ENCODE measurements around the gene FHIT.

The FHIT gene

GRCh38 chr3:60217156-60217911 lies 1033.9 kb downstream of the FHIT start:
- no peak for DNase-seq (ENCODE audit: low read depth in 2 of 2)

GRCh38 chr3:60216462-60217075 lies 1034.7 kb downstream of the FHIT start:
- DNase-seq (ENCODE audit: low read depth in 2 of 2), result no peak

GRCh38 chr3:60215946-60216345 lies 1035.3 kb downstream of the FHIT start:
- DNase-seq (ENCODE audit: low read depth in 2 of 2), result no peak

GRCh38 chr3:60207905-60208304 lies 1043.3 kb downstream of the FHIT start:
- DNase-seq (ENCODE audit: low read depth in 2 of 2), result no peak

DNA sequence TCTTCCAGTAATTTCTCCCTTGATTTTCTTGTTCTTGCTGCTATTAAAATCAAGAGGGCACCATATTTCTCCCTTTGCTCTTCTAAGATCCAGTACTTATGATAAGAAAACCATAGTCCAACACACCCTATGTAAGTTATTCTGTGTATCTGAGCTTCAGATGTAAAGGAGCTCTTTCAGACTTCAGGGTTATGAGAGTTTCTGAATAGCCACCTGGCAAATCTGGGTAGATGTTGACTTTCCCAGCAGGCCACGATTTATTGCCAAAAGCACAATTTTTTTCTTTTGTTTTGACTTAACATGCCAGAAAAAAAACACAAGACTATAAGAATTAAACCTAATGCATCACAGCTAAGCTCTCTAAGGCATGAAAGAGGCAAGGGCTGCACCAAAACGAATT lies 1045.0 kb downstream of the FHIT start:
- DNase-seq (ENCODE audit: low read depth in 2 of 2), result no peak

DNA sequence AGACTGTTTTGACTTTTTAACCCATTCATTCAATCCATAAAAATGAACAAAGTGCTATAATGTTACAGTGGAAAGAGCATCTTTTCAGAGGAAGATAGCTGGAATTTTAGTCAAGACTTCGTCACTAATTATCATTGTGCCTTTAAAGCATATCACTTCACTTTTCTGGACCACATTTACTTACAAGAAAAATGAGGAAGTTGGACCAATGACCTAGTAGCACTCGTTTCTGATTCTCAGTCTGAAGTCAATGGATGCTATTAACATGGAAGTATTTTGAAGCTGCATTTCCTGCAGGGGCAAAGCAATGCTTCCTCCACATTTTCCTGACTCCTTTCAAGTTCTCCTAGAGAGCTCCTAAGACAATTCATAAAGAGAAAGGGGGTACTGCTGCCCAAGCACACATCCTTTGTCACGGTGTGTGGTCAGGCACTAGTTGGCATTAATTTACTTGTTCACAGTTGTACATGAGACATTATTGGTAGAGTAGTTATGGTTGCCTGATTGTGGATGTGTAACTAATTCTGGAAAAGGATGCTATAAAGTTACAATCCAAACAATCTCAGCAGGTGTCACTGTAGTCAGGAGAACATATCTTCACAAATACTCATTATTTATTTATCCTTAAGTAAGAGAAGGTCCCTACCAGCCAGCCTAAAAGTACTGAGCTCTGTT lies 1049.1 kb downstream of the FHIT start:
- no peak for DNase-seq (ENCODE audit: low read depth in 2 of 2)

- DNase-seq (ENCODE audit: low read depth in 2 of 2), result no peak
Observed at GRCh38 chr3:60199306-60199705, 1051.9 kb downstream of the FHIT start.

DNA sequence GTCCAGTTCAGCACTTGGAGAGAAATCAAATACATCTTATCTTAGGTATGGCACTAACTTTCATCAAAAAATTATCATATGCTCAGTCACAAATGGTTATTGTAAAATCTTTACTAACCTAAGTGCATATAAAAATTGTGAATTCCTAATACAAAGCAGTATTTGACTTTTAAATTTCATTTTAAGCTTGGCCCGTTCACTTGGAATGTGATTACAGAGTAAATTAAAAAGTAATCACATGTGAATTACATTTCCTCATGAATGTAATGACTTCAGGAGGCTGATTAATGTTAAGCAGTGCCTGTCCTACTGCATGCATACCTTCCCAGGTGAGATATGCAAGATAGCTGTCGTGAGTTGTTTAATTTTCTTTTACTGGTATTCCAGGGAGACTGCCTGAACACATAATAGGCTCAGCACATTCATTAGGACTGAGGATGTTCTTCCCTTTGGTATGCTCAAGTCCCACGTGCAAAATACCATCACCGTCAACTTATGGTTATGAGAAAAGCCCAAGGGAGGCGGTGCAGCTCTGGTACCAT lies 1053.0 kb downstream of the FHIT start:
- DNase-seq (ENCODE audit: low read depth in 2 of 2), result no peak

DNA sequence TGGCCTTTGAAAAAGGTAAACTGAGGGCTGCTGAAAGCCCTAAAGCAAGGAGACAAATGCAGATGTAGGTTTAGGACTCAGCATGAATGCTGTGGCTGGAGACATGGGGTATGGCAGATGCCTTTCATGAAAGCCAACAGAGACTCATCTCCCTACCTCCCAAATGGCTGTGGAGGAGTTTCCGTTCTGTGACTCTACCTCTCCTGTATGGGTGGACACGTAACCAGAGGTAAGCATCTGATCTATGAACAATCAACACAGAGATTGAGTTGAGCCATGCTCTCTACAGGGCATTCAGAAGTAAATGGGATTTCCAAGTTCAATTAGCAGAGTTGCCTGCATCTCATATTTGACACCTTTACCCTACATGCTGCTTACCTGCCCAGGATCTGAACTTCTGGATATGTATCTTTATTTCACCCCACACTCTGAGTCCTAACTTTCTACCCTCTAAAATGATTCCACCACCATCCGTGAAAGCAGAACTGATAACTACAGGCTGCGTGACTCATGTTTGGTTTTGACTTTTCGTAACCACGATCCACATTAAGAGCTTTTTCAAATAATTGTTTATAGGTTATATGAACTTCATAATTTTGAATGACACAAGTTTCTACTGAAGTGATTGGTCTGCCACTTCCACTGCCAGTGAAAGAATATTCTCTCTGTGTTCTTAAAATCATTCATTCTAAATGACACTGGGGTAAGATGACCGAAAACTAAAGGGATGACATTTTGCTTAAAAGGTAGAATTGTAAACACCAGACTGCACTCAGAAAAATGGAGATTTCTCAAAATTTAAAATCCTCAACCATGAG lies 1058.7 kb downstream of the FHIT start:
- no peak for DNase-seq (ENCODE audit: low read depth in 2 of 2)

- no peak for DNase-seq (ENCODE audit: low read depth in 2 of 2)
Observed at GRCh38 chr3:60190073-60190472, 1061.2 kb downstream of the FHIT start.

DNA sequence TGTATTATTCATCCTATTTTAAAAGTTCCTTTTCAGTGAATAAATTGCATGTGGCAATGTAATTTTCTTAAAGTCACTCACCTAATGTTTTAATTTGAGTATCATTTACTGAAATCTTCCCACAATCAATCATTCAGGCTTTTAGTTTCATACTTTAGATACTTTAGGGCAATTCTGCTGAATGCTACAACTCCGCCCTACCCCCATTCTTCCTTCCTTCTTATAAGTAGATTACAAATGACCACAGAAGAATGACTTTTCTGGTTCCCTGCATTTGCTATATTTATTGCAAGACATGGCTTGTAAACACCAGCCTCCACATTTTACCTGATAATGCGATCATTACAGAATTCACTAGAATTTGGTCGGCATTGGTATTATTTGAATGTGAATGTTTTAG lies 1061.9 kb downstream of the FHIT start:
- DNase-seq (ENCODE audit: low read depth in 2 of 2), result no peak

DNA sequence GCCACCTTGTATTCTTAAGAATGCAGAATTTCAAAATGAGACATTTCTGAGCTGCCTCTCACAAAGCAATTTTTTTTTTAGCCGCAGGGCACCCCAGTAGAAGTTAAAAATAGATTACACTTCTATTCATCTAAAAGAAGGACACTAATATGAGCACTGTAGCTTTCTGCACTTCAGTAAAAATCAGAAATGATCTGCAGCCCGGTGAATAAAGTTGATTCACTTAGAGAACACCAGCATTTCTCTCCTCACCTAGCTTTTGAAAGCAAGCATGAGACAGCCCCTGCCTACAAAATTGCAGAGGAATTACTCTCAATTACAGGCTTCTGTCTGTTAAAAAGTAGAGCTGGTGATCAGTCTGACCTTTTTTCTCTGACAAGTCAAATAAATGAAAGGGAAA lies 1062.4 kb downstream of the FHIT start:
- no peak for DNase-seq (ENCODE audit: low read depth in 2 of 2)

DNA sequence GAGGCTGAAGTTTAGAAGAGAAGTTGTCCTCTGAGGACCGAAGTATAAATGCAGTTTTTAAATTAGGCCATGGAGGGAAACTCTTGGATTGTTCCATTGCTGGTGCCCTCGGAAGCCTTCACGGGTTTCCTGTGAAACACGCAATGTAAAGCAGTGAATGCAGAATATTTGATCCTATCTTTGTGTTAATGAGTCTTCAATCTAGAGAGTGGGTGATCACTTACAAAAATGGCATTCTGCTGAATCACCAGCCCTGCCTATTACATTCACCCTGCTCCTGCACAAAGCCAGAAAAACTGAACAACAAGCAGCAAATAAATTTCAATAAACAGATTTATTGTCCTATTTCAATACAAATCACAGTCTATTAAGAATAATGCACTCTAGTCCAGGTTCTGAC lies 1063.9 kb downstream of the FHIT start:
- no peak for DNase-seq (ENCODE audit: low read depth in 2 of 2)

DNA sequence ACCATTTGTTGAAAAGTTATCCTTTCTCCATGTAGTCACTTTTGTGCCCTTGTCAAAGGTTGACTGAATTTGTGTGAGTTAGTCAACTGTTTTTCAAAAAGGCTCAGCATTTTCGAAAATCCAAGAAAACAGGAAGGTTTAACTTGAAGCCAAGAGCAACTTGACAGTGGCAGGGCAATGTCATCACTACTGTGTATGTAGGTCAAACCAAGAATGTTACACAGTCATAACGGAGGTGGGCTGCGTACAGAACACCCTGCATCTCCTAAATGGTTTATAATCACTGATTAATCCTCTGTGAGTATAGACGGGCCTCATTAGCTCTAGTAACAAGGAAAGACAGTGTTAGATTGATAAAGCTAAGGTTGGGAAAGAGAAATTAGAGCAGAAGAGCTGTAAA lies 1064.9 kb downstream of the FHIT start:
- DNase-seq (ENCODE audit: low read depth in 2 of 2), result no peak

- no peak for DNase-seq (ENCODE audit: low read depth in 2 of 2)
Observed at GRCh38 chr3:60185161-60185560, 1066.1 kb downstream of the FHIT start.

- DNase-seq (ENCODE audit: low read depth in 2 of 2), result no peak
Observed at GRCh38 chr3:60182697-60183096, 1068.6 kb downstream of the FHIT start.

GRCh38 chr3:60178931-60179653 lies 1072.2 kb downstream of the FHIT start:
- DNase-seq (ENCODE audit: low read depth in 2 of 2), result no peak

GRCh38 chr3:60177726-60178125 lies 1073.5 kb downstream of the FHIT start:
- no peak for DNase-seq (ENCODE audit: low read depth in 2 of 2)

GRCh38 chr3:60176614-60177013 lies 1074.6 kb downstream of the FHIT start:
- DNase-seq (ENCODE audit: low read depth in 2 of 2), result no peak

DNA sequence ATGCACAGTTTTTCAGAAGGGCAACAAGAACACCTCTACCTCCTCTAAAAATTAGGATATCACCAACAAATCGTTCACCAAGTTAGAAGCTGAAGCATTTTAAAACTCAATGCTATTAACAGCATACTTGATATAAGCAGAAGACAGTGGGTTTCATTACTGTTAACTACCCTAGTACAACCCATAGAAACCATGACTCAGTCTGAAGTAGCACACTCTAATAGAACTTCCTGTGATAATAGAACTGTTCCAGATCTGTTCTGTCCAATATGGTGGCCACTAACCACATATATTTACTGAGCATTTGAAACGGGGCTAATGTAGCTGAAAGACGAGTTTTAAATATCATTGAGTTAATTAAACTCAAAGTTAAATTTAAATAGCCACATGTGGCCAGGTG lies 1075.6 kb downstream of the FHIT start:
- no peak for DNase-seq (ENCODE audit: low read depth in 2 of 2)

DNA sequence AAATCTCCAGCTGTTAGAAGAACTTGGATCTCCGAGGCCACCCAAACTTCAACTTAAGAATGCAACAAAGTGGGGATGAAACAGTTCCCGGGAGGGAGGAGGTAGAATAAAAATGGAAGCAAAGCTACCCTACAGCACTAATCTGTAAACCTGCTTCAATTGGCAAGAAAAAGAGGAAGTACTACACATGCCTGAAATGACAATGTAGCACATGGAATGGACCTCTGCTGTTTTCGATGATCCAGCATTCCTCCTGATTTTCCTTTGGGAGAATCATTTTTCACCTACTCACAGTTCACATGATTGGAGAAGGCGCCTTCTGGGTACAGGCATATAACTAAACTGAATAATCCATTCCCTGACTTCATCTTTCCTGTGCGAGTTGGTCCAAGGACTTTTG lies 1081.5 kb downstream of the FHIT start:
- no peak for DNase-seq (ENCODE audit: low read depth in 2 of 2)

Data from stimulated activated CD4-positive, alpha-beta T cell treated with anti-CD3 and anti-CD28 coated beads, Interleukin-12 subunit alpha, Interleukin-12 subunit beta, amount 100 ng/mL, for 24 hours (primary cell).